MM.1S (cell line): ENCODE measurements around the gene PPP1R12C.

Experiments used
- EZH2phosphoT487 ChIP-seq: fragments of 300-600 bp; sonication (generic); IDR thresholded peaks from 2 replicates; pipeline ENCODE4 v1.6.1; 2018; ENCODE audit warnings: antibody characterized with exemption, low read length
- TF ChIP-seq, protein P1 (sequence below): fragments of 300-600 bp; sonication (generic); IDR thresholded peaks from 2 replicates; pipeline ENCODE4 v1.5.1; 2016; ENCODE audit warnings: antibody characterized with exemption, low read length, mixed read lengths

DNA sequence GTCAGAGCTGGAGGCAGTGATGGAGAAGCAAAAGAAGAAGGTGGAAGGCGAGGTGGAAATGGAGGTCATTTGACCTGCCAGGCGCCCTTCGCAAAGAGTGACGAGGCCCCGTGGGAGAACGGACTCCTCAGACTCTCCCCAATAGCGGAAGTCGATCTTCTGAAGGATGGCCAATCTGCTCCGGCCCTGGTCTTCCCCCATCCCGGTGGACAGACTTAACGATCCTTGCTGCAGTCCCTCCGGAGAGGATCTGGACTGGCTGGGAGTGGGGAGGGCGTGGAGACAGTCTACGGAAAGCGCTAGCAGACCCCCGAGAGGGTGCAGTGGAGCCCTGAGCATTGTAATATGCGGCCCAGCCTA lies 29.9 kb downstream of the PPP1R12C start:
- TF ChIP-seq, protein P1, sequence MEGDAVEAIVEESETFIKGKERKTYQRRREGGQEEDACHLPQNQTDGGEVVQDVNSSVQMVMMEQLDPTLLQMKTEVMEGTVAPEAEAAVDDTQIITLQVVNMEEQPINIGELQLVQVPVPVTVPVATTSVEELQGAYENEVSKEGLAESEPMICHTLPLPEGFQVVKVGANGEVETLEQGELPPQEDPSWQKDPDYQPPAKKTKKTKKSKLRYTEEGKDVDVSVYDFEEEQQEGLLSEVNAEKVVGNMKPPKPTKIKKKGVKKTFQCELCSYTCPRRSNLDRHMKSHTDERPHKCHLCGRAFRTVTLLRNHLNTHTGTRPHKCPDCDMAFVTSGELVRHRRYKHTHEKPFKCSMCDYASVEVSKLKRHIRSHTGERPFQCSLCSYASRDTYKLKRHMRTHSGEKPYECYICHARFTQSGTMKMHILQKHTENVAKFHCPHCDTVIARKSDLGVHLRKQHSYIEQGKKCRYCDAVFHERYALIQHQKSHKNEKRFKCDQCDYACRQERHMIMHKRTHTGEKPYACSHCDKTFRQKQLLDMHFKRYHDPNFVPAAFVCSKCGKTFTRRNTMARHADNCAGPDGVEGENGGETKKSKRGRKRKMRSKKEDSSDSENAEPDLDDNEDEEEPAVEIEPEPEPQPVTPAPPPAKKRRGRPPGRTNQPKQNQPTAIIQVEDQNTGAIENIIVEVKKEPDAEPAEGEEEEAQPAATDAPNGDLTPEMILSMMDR = no peak
- TF ChIP-seq EZH2phosphoT487 = no peak
